ENCODE results near the gene DEAF1.

Gene DEAF1

GRCh38 chr11:609341-609811 is 85.6 kb downstream of the DEAF1 start:
- H3K4me3 ChIP-seq (ENCODE audit: low read length): no peak overlapping the region
- no peak for TF ChIP-seq ZNF274 (IDR thresholded peaks at IDR 0.05; ENCODE audit: low read depth, low read length)

- no peak overlapping the region for H3K4me3 ChIP-seq (ENCODE audit: low read length)
- no peak for TF ChIP-seq ZNF274 (IDR thresholded peaks at IDR 0.05; ENCODE audit: low read depth, low read length)
These were observed 86.2 kb downstream of the DEAF1 start for GRCh38 chr11:608791-609251.

- TF ChIP-seq ZNF274 (IDR thresholded peaks at IDR 0.05; ENCODE audit: low read depth, low read length): no peak
- H3K4me3 ChIP-seq (ENCODE audit: low read length): no peak overlapping the region
These were observed 86.9 kb downstream of the DEAF1 start for GRCh38 chr11:607971-608659.

- H3K4me3 ChIP-seq (ENCODE audit: low read length): no peak overlapping the region
- no peak for TF ChIP-seq ZNF274 (IDR thresholded peaks at IDR 0.05; ENCODE audit: low read depth, low read length)
These were observed 87.8 kb downstream of the DEAF1 start for GRCh38 chr11:607020-607780.

GRCh38 chr11:606245-606644 is 88.8 kb downstream of the DEAF1 start:
- no peak overlapping the region for H3K4me3 ChIP-seq (ENCODE audit: low read length)
- no peak for TF ChIP-seq ZNF274 (IDR thresholded peaks at IDR 0.05; ENCODE audit: low read depth, low read length)

GRCh38 chr11:605286-606129 is 89.5 kb downstream of the DEAF1 start:
- no peak for TF ChIP-seq ZNF274 (IDR thresholded peaks at IDR 0.05; ENCODE audit: low read depth, low read length)
- no peak overlapping the region for H3K4me3 ChIP-seq (ENCODE audit: low read length)

- no peak overlapping the region for H3K4me3 ChIP-seq (ENCODE audit: low read length)
- no peak for TF ChIP-seq ZNF274 (IDR thresholded peaks at IDR 0.05; ENCODE audit: low read depth, low read length)
These were observed 91.9 kb downstream of the DEAF1 start for GRCh38 chr11:603154-603553.

- no peak for TF ChIP-seq ZNF274 (IDR thresholded peaks at IDR 0.05; ENCODE audit: low read depth, low read length)
- H3K4me3 ChIP-seq (ENCODE audit: low read length): no peak overlapping the region
These were observed 93.3 kb downstream of the DEAF1 start for GRCh38 chr11:601573-602245.

- H3K4me3 ChIP-seq (ENCODE audit: low read length): no peak overlapping the region
- TF ChIP-seq ZNF274 (IDR thresholded peaks at IDR 0.05; ENCODE audit: low read depth, low read length): no peak
These were observed 96.9 kb downstream of the DEAF1 start for GRCh38 chr11:598005-598680.

GRCh38 chr11:597166-597725 is 97.8 kb downstream of the DEAF1 start:
- H3K4me3 ChIP-seq (ENCODE audit: low read length): no peak overlapping the region
- no peak for TF ChIP-seq ZNF274 (IDR thresholded peaks at IDR 0.05; ENCODE audit: low read depth, low read length)

GRCh38 chr11:596374-596773 is 98.6 kb downstream of the DEAF1 start:
- no peak for TF ChIP-seq ZNF274 (IDR thresholded peaks at IDR 0.05; ENCODE audit: low read depth, low read length)
- no peak overlapping the region for H3K4me3 ChIP-seq (ENCODE audit: low read length)

- TF ChIP-seq ZNF274 (IDR thresholded peaks at IDR 0.05; ENCODE audit: low read depth, low read length): no peak
- H3K4me3 ChIP-seq (ENCODE audit: low read length): no peak overlapping the region
These were observed 99.6 kb downstream of the DEAF1 start for GRCh38 chr11:595400-595799.

Data from GM08714 (cell line).